Stimulated activated CD8-positive, alpha-beta memory T cell treated with anti-CD3 and anti-CD28 coated beads, Interleukin-12 subunit alpha, Interleukin-12 subunit beta, amount 100 ng/mL, for 1 hour (primary cell): Measurements from ENCODE around the gene SRM.
"Not testable (repeated sequence)": the region's sequence is repeated elsewhere in the genome, so short reads cannot be mapped to it uniquely, and the experiment has no call there.

Experiments
- DNase-seq: peaks from one replicate; pipeline ENCODE4 v3.0.0-alpha.2; 2020; ENCODE audit warnings: low read depth

Gene SRM

GRCh38 chr1:11064942-11065341 is 5.1 kb upstream of the SRM start:
- no peak for DNase-seq

- not testable (repeated sequence) for DNase-seq
Measured at GRCh38 chr1:11063937-11064537, 4.2 kb upstream of the SRM start.

- no peak for DNase-seq
Measured at GRCh38 chr1:11062965-11063401, 3.2 kb upstream of the SRM start.

GRCh38 chr1:11061652-11062365 is 2.0 kb upstream of the SRM start:
- no peak for DNase-seq

GRCh38 chr1:11059155-11059967 is 457 bp downstream of the SRM start:
- no peak for DNase-seq

- DNase-seq: no peak
Measured at GRCh38 chr1:11058595-11059154, 1.1 kb downstream of the SRM start.

GRCh38 chr1:11058026-11058425 is 1.8 kb downstream of the SRM start:
- no peak for DNase-seq

- DNase-seq: no peak
Measured at GRCh38 chr1:11057477-11057876, 2.3 kb downstream of the SRM start.

GRCh38 chr1:11056504-11056903 is 3.3 kb downstream of the SRM start:
- DNase-seq: no peak

- DNase-seq: no peak
Measured at GRCh38 chr1:11055676-11056075, 4.1 kb downstream of the SRM start.

GRCh38 chr1:11054666-11055065 is 5.2 kb downstream of the SRM start:
- DNase-seq: no peak

- DNase-seq: no peak
Measured at GRCh38 chr1:11054181-11054580, 5.6 kb downstream of the SRM start.

GRCh38 chr1:11053758-11054137 is 6.1 kb downstream of the SRM start:
- DNase-seq: no peak

- DNase-seq: no peak
Measured at GRCh38 chr1:11052839-11053757, 6.7 kb downstream of the SRM start.

- no peak for DNase-seq
Measured at GRCh38 chr1:11051781-11052511, 7.9 kb downstream of the SRM start.

GRCh38 chr1:11051121-11051520 is 8.7 kb downstream of the SRM start:
- not testable (repeated sequence) for DNase-seq

GRCh38 chr1:11046625-11047365 is 13.0 kb downstream of the SRM start, which contains the start of gene MASP2:
Gene MASP2 (minus strand): TSS chr1:11047239. CDS start chr1:11047207, 32 bp downstream.
- no peak for DNase-seq

- no peak for DNase-seq
Measured at GRCh38 chr1:11046270-11046566, 13.6 kb downstream of the SRM start.

GRCh38 chr1:11045428-11046269 is 14.2 kb downstream of the SRM start:
- no peak for DNase-seq
